DND-41 (cell line): Measurements from ENCODE around the gene LYRM7.

Experiments
- ATAC-seq: fragments of 200-7000 bp; cut with Tn5 transposase; 3 replicates; pipeline ENCODE4 v1.9.1; 2021; ENCODE audit warnings: low read depth; ENCODE audit not compliant: insufficient read depth
- DNase-seq: peaks from one replicate; pipeline ENCODE4 v3.0.0-alpha.2; 2020
- H2AFZ ChIP-seq: 2 replicates; pipeline ENCODE4 v1.6.0; 2012; ENCODE audit warnings: low read depth, low read length
- H3K27ac ChIP-seq: 2 replicates; pipeline ENCODE4 v1.5.1; 2012; ENCODE audit warnings: low read length, inconsistent platforms
- H3K27me3 ChIP-seq: fragments of 200-600 bp; sonication (generic); 2 replicates; pipeline ENCODE4 v1.6.0; 2012; ENCODE audit warnings: low read length, mild to moderate bottlenecking, inconsistent platforms; ENCODE audit not compliant: insufficient read depth, poor library complexity
- H3K36me3 ChIP-seq: 2 replicates; pipeline ENCODE4 v1.5.1; 2012; ENCODE audit warnings: low read length, inconsistent platforms; ENCODE audit not compliant: insufficient read depth
- H3K4me1 ChIP-seq: 2 replicates; pipeline ENCODE4 v1.5.1; 2012; ENCODE audit warnings: mild to moderate bottlenecking, low read length; ENCODE audit not compliant: insufficient read depth
- H3K4me2 ChIP-seq: 2 replicates; pipeline ENCODE4 v1.6.0; 2012; ENCODE audit warnings: mild to moderate bottlenecking, moderate library complexity, low read length, inconsistent platforms; ENCODE audit not compliant: insufficient read depth
- H3K4me3 ChIP-seq, 2 experiments: fragments of 200-600 bp in 1 of 2; shearing (Covaris generic) in 1 of 2; 2 replicates each; pipeline ENCODE4 v1.5.1; 2012 to 2016; ENCODE audit warnings: inconsistent platforms in 2 of 2, low read length in 2 of 2, mild to moderate bottlenecking in 2 of 2, low read depth in 1 of 2, moderate library complexity in 1 of 2
- H3K79me2 ChIP-seq: 2 replicates; pipeline ENCODE4 v1.6.0; 2012; ENCODE audit warnings: low read length, inconsistent platforms; ENCODE audit not compliant: insufficient read depth
- H3K9ac ChIP-seq: 2 replicates; pipeline ENCODE4 v1.6.0; 2012; ENCODE audit warnings: low read depth, mild to moderate bottlenecking, inconsistent platforms, low read length, moderate library complexity
- H3K9me3 ChIP-seq: 2 replicates; pipeline ENCODE4 v1.5.1; 2012; ENCODE audit warnings: low read length, moderate library complexity, mild to moderate bottlenecking, inconsistent platforms; ENCODE audit not compliant: insufficient read depth, severe bottlenecking
- H4K20me1 ChIP-seq: 2 replicates; pipeline ENCODE4 v1.6.0; 2012; ENCODE audit warnings: low read length; ENCODE audit not compliant: insufficient read depth
- EZH2 ChIP-seq: IDR thresholded peaks from 3 replicates; pipeline ENCODE4 v1.6.1; 2012; ENCODE audit warnings: borderline replicate concordance, low read depth, mild to moderate bottlenecking, moderate library complexity, low read length, inconsistent platforms; ENCODE audit not compliant: severe bottlenecking
- TF ChIP-seq, protein P1 (sequence below): IDR thresholded peaks from 2 replicates; pipeline ENCODE4 v1.5.1; 2012; ENCODE audit warnings: borderline replicate concordance, low read length, moderate library complexity, mild to moderate bottlenecking; ENCODE audit not compliant: poor library complexity, severe bottlenecking; ENCODE audit errors: extremely low read depth

LYRM7 gene

DNA sequence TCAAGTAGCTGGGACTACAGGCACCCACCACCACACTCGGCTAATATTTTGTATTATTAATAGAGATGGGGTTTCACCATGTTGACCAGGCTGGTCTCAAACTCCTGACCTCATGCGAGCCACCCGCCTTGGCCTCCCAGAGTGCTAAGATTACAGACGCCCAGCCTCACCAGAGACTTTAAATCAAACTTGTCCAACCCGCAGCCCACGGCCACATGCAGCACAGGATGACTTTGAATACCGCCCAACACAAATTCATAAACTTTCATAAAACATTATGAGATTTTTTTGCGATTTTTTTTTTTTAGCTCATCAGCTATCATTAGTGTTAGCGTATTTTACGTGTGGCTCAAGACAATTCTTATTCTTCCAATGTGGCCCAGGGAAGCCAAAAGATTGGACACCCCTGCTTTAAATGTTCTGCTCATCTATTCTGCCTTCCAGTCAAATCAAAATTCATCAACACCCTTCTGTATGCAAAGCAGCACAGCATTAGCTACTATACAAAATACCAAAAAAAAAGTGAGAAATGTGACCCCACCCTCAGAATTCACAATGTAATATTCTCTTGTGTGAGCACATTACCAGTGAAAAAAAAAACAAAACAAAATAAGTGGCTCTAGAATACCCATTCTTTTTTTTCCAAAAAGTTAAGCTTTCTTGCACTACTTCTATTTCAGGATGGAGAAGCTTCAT is 50.4 kb downstream of the LYRM7 start:
- Histone ChIP-seq H3K4me3 (no peak overlapping the region), H2AFZ (no peak overlapping the region), H3K36me3 (no peaks in the 10 kb centered on the region), H3K4me2 (no peak overlapping the region), H3K9me3 (no peaks in the 10 kb centered on the region), H3K4me1 (no peaks in the 10 kb centered on the region; the same call in 1 of the 2 replicates), H4K20me1 (no peaks in the 10 kb centered on the region), H3K79me2 (no peaks in the 10 kb centered on the region), H3K27ac (no peak overlapping the region), H3K27me3 (no peaks in the 10 kb centered on the region), H3K9ac (no peak overlapping the region)
- TF ChIP-seq, protein P1, sequence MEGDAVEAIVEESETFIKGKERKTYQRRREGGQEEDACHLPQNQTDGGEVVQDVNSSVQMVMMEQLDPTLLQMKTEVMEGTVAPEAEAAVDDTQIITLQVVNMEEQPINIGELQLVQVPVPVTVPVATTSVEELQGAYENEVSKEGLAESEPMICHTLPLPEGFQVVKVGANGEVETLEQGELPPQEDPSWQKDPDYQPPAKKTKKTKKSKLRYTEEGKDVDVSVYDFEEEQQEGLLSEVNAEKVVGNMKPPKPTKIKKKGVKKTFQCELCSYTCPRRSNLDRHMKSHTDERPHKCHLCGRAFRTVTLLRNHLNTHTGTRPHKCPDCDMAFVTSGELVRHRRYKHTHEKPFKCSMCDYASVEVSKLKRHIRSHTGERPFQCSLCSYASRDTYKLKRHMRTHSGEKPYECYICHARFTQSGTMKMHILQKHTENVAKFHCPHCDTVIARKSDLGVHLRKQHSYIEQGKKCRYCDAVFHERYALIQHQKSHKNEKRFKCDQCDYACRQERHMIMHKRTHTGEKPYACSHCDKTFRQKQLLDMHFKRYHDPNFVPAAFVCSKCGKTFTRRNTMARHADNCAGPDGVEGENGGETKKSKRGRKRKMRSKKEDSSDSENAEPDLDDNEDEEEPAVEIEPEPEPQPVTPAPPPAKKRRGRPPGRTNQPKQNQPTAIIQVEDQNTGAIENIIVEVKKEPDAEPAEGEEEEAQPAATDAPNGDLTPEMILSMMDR = no peak
- TF ChIP-seq EZH2 = no peak
- no peak for ATAC-seq
- DNase-seq = no peak

DNA sequence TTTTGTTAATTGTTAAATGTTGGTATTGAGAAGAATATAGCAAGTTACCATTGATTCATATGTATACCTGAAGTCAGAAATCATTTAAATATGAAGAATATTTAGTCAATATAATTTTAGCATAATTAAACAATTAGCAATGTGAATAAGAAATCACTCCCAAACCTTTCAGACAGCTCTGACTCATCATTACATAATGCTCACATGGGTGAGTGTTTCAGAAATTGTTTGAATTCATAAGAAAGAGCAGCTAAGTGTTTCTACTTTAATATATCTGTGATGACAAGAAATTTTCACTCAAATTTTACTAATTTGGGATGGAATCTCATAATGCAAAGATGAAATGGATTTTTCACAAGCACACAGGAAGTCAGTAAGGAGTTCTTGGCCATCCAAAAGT is 51.1 kb downstream of the LYRM7 start:
- Histone ChIP-seq H2AFZ (no peak overlapping the region), H3K9me3 (no peaks in the 10 kb centered on the region), H3K27ac (no peak overlapping the region), H3K4me2 (no peak overlapping the region), H3K4me1 (no peaks in the 10 kb centered on the region; the same call in 1 of the 2 replicates), H3K36me3 (no peaks in the 10 kb centered on the region), H3K4me3 (no peak overlapping the region), H3K9ac (no peak overlapping the region), H3K79me2 (no peaks in the 10 kb centered on the region), H3K27me3 (no peaks in the 10 kb centered on the region), H4K20me1 (no peaks in the 10 kb centered on the region)
- DNase-seq (no peak), ATAC-seq (no peak)
- no peak for TF ChIP-seq EZH2
- TF ChIP-seq, protein P1 = no peak

DNA sequence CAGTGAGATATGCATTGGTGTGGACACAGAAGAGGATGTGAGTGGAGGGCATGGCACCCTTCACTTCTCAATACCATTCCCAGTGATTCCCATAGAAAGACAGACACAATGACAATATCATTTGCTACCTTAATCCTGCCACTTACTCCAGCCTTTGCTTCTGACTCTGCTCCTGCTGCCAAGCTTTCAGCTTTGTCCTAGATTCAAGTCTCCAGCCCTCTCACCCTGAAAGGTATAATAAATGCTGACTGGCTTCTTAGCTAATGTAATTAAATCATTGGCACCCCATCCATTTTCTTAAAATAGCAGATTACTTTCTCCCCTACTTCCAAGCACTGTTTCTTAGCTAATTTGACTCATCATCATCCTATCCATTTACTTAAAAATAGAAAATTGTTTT is 52.0 kb downstream of the LYRM7 start:
- TF ChIP-seq, protein P1 = no peak
- TF ChIP-seq EZH2 = no peak
- Histone ChIP-seq H3K4me3 (no peak overlapping the region), H3K36me3 (no peaks in the 10 kb centered on the region), H2AFZ (no peak overlapping the region), H3K79me2 (no peaks in the 10 kb centered on the region), H4K20me1 (no peaks in the 10 kb centered on the region), H3K9ac (no peak overlapping the region), H3K27me3 (no peaks in the 10 kb centered on the region), H3K9me3 (no peaks in the 10 kb centered on the region), H3K4me2 (no peak overlapping the region), H3K4me1 (no peaks in the 10 kb centered on the region; the same call in 1 of the 2 replicates), H3K27ac (no peak overlapping the region)
- ATAC-seq = no peak
- DNase-seq = no peak
